ENCODE measurements around the gene GCN1. TPM values are rescaled to one million over a fixed set of nuclear protein-coding genes. Genes with fewer than 3 reads are reported as not detected.

Gene GCN1
- total and polyA plus RNA-seq, 10 of the 15 experiments (the other 5 are each of a cell fraction or from before 2014, with no cell fraction given): 10.8 to 150 (median 58.3) TPM

DNA sequence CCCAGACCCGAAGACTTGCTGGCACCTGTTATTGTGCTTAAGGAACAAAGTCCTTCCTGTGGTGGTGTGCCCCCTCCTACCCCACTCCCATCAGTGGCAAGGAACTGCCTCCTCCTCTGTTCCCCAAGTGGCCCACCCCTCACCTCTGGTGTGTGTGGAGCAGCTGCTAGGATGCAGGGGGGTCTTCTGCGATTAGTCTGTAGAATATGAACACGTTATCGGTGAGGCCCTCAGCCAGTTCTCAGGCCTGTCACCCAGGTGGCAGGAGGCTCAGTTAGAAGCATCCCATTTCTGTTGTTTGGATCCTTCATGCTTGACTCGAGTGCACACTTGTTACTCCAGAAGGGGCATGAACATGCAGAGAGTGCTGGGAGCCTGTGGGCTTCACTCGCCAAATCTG, 117.3 kb downstream of the GCN1 start:
- POLR2A ChIA-PET: no interaction called here
- no peak overlapping the region for H3K9ac ChIP-seq (ENCODE audit: control insufficient read depth, insufficient read depth, low read length)
- CTCF ChIA-PET: no interaction called here

More for the DNA sequence above, 117.3 kb downstream of the GCN1 start:
- no peak for DNase-seq (ENCODE audit: low read depth, low spot score)
- RAD21 ChIA-PET (ENCODE audit: unreplicated experiment): no interaction called here
- intact Hi-C loops (cut with micrococcal nuclease; ENCODE audit: unreplicated experiment) (no loop called here), in situ Hi-C loops (cut with MboI) (no loop called here)
- H3K27ac ChIP-seq (ENCODE audit: control insufficient read depth, insufficient read depth): no peak overlapping the region
- no peaks in the 10 kb centered on the region; a peak in 1 of 4 replicates for H3K36me3 ChIP-seq (ENCODE audit: control insufficient read depth in 2 of 2, insufficient read depth in 2 of 2, low read length in 1 of 2)
- no peaks in the 10 kb centered on the region for H3K4me1 ChIP-seq (ENCODE audit: control insufficient read depth, insufficient read depth, low read length)
- SMC1A ChIA-PET (ENCODE audit: uncharacterized antibody, unreplicated experiment): no interaction called here
- no peak overlapping the region for H3K4me2 ChIP-seq (ENCODE audit: control insufficient read depth, insufficient read depth)
- no peaks in the 10 kb centered on the region for H4K20me1 ChIP-seq (ENCODE audit: control insufficient read depth, insufficient read depth)
- no peak overlapping the region for H3K4me3 ChIP-seq
- no TSS peak for BruUV-seq (replicated peaks)
- no peak for ATAC-seq
- 94% methylated on average over 5 of the region's 6 CpGs for WGBS (ENCODE audit: insufficient coverage, insufficient replicate concordance, low lambda C conversion rate, missing lambda C conversion rate)
- no peak for FAIRE-seq
- TF ChIP-seq ZNF24 (IDR thresholded peaks at IDR 0.05): no peak
- TF ChIP-seq NFYA (IDR thresholded peaks at IDR 0.05; ENCODE audit: borderline replicate concordance, low read depth, low read length): no peak
- TF ChIP-seq, protein P1, sequence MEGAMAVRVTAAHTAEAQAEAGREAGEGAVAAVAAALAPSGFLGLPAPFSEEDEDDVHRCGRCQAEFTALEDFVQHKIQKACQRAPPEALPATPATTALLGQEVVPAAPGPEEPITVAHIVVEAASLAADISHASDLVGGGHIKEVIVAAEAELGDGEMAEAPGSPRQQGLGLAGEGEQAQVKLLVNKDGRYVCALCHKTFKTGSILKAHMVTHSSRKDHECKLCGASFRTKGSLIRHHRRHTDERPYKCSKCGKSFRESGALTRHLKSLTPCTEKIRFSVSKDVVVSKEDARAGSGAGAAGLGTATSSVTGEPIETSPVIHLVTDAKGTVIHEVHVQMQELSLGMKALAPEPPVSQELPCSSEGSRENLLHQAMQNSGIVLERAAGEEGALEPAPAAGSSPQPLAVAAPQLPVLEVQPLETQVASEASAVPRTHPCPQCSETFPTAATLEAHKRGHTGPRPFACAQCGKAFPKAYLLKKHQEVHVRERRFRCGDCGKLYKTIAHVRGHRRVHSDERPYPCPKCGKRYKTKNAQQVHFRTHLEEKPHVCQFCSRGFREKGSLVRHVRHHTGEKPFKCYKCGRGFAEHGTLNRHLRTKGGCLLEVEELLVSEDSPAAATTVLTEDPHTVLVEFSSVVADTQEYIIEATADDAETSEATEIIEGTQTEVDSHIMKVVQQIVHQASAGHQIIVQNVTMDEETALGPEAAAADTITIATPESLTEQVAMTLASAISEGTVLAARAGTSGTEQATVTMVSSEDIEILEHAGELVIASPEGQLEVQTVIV (IDR thresholded peaks at IDR 0.05; ENCODE audit: borderline replicate concordance, partially characterized antibody): no peak
- TF ChIP-seq FOXK2 (IDR thresholded peaks at IDR 0.05): no peak
- no peak for TF ChIP-seq ZSCAN29 (IDR thresholded peaks at IDR 0.05)
- TF ChIP-seq, protein P2, sequence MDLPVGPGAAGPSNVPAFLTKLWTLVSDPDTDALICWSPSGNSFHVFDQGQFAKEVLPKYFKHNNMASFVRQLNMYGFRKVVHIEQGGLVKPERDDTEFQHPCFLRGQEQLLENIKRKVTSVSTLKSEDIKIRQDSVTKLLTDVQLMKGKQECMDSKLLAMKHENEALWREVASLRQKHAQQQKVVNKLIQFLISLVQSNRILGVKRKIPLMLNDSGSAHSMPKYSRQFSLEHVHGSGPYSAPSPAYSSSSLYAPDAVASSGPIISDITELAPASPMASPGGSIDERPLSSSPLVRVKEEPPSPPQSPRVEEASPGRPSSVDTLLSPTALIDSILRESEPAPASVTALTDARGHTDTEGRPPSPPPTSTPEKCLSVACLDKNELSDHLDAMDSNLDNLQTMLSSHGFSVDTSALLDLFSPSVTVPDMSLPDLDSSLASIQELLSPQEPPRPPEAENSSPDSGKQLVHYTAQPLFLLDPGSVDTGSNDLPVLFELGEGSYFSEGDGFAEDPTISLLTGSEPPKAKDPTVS (IDR thresholded peaks at IDR 0.05; ENCODE audit: low read depth, low read length): no peak
- TF ChIP-seq ASH2L (IDR thresholded peaks at IDR 0.05; ENCODE audit: borderline replicate concordance, low read depth): no peak
- TF ChIP-seq, protein P3, sequence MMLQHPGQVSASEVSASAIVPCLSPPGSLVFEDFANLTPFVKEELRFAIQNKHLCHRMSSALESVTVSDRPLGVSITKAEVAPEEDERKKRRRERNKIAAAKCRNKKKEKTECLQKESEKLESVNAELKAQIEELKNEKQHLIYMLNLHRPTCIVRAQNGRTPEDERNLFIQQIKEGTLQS (IDR thresholded peaks at IDR 0.05; ENCODE audit: borderline replicate concordance, extremely low read depth, low read depth, low read length): no peak
- TF ChIP-seq BCL11A (IDR thresholded peaks at IDR 0.05; ENCODE audit: low read depth, low read length): no peak
- TF ChIP-seq, protein P4, sequence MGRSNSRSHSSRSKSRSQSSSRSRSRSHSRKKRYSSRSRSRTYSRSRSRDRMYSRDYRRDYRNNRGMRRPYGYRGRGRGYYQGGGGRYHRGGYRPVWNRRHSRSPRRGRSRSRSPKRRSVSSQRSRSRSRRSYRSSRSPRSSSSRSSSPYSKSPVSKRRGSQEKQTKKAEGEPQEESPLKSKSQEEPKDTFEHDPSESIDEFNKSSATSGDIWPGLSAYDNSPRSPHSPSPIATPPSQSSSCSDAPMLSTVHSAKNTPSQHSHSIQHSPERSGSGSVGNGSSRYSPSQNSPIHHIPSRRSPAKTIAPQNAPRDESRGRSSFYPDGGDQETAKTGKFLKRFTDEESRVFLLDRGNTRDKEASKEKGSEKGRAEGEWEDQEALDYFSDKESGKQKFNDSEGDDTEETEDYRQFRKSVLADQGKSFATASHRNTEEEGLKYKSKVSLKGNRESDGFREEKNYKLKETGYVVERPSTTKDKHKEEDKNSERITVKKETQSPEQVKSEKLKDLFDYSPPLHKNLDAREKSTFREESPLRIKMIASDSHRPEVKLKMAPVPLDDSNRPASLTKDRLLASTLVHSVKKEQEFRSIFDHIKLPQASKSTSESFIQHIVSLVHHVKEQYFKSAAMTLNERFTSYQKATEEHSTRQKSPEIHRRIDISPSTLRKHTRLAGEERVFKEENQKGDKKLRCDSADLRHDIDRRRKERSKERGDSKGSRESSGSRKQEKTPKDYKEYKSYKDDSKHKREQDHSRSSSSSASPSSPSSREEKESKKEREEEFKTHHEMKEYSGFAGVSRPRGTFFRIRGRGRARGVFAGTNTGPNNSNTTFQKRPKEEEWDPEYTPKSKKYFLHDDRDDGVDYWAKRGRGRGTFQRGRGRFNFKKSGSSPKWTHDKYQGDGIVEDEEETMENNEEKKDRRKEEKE (IDR thresholded peaks at IDR 0.05): no peak
- TF ChIP-seq HDAC2 (IDR thresholded peaks at IDR 0.05): no peak
- no peak for TF ChIP-seq EP300 (IDR thresholded peaks at IDR 0.05; ENCODE audit: borderline replicate concordance in 1 of 2, control insufficient read depth in 1 of 2, low read depth in 2 of 2, low read length in 2 of 2)
- TF ChIP-seq MEF2A (IDR thresholded peaks at IDR 0.05; ENCODE audit: insufficient read depth, low read depth, low read length): no peak
- no peak for TF ChIP-seq CHD4 (IDR thresholded peaks at IDR 0.05)
- no peaks in the 10 kb centered on the region for H3K27me3 ChIP-seq (replicated peaks in 1 of 2; ENCODE audit: control insufficient read depth in 2 of 2, insufficient read depth in 2 of 2, low read length in 1 of 2)
- no peak overlapping the region for H2AFZ ChIP-seq (ENCODE audit: control insufficient read depth, low read depth, low read length)
- H3K9me3 ChIP-seq (replicated peaks; ENCODE audit: control insufficient read depth, insufficient read depth, low read length): no peaks in the 10 kb centered on the region
- H3K79me2 ChIP-seq (ENCODE audit: control insufficient read depth, insufficient read depth, low read length): no peaks in the 10 kb centered on the region
